Gastroesophageal sphincter (tissue), 4 donors: ENCODE results near the gene RAPGEF1. TPM values are rescaled to one million over a fixed set of nuclear protein-coding genes. Genes with fewer than 3 reads are reported as not detected.

ENCODE experiments used
- ATAC-seq: fragments of 150-250 bp; one replicate; pipeline ENCODE4 v1.9.1; 2016; ENCODE audit warnings: mild to moderate bottlenecking, moderate library complexity
- H3K27ac ChIP-seq, 4 donors: fragments of 200-600 bp; sonication (generic) in 3 of 4; 1 replicate in 3 of 4; 2 replicates in 1 of 4; pipeline ENCODE4 v1.5.1; 2016 to 2019
- H3K27me3 ChIP-seq: fragments of 200-600 bp; sonication (generic); one replicate; pipeline ENCODE4 v1.5.1; 2019
- H3K36me3 ChIP-seq, 2 donors: fragments of 200-600 bp; sonication (generic); one replicate each; pipeline ENCODE4 v1.5.1; 2019; ENCODE audit warnings: control low read depth in 1 of 2
- H3K4me1 ChIP-seq, 3 donors: fragments of 200-600 bp; sonication (generic); 1 replicate in 2 of 3; 2 replicates in 1 of 3; pipeline ENCODE4 v1.5.1; 2016 to 2019; ENCODE audit warnings: control low read depth in 2 of 3
- H3K4me3 ChIP-seq, 2 donors: fragments of 200-600 bp; sonication (generic); one replicate each; pipeline ENCODE4 v1.5.1; 2019; ENCODE audit warnings: mild to moderate bottlenecking in 1 of 2, moderate library complexity in 1 of 2
- H3K9me3 ChIP-seq, 3 donors: fragments of 200-600 bp; sonication (generic); one replicate each; pipeline ENCODE4 v1.5.1; 2017 to 2019; ENCODE audit warnings: control low read depth in 2 of 3
- CTCF ChIP-seq, 4 experiments: fragments of 200-600 bp in 2 of 4; fragments of 450-650 bp in 2 of 4; sonication (generic) in 1 of 4; IDR thresholded peaks; one replicate each; pipeline ENCODE4 v1.5.1; 2017 to 2019; ENCODE audit warnings: antibody characterized with exemption in 4 of 4, mild to moderate bottlenecking in 2 of 4, moderate library complexity in 2 of 4
- EP300 ChIP-seq: sonication (generic); formaldehyde crosslinking; IDR thresholded peaks from one replicate; pipeline ENCODE4 v1.6.1; 2017; ENCODE audit warnings: antibody characterized with exemption, mild to moderate bottlenecking
- POLR2A ChIP-seq, 2 donors: fragments of 450-650 bp; IDR thresholded peaks; one replicate each; pipeline ENCODE4 v1.6.1; 2017; ENCODE audit warnings: antibody characterized with exemption in 2 of 2, mild to moderate bottlenecking in 2 of 2, moderate library complexity in 1 of 2
- POLR2AphosphoS5 ChIP-seq: sonication (generic); formaldehyde crosslinking; IDR thresholded peaks from one replicate; pipeline ENCODE4 v1.6.1; 2017; ENCODE audit warnings: antibody characterized with exemption
- WGBS, 2 donors: methylation state at CpG; one replicate each; pipeline ENCODE4 v1.1.5; 2018; ENCODE audit warnings: low coverage in 1 of 2; 5-methylcytosine and 5-hydroxymethylcytosine counted together
- total RNA-seq, 4 donors: library from RNA; depleted of rRNA; stranded (reverse); fragments of >200 nt; gene quantifications; one replicate each; pipeline ENCODE4 v1.1.0, GENCODE V29; 2016

RAPGEF1 gene
- total RNA-seq, 4 donors from 2014 or later, result 47.5 to 162 (median 77.6) TPM

DNA sequence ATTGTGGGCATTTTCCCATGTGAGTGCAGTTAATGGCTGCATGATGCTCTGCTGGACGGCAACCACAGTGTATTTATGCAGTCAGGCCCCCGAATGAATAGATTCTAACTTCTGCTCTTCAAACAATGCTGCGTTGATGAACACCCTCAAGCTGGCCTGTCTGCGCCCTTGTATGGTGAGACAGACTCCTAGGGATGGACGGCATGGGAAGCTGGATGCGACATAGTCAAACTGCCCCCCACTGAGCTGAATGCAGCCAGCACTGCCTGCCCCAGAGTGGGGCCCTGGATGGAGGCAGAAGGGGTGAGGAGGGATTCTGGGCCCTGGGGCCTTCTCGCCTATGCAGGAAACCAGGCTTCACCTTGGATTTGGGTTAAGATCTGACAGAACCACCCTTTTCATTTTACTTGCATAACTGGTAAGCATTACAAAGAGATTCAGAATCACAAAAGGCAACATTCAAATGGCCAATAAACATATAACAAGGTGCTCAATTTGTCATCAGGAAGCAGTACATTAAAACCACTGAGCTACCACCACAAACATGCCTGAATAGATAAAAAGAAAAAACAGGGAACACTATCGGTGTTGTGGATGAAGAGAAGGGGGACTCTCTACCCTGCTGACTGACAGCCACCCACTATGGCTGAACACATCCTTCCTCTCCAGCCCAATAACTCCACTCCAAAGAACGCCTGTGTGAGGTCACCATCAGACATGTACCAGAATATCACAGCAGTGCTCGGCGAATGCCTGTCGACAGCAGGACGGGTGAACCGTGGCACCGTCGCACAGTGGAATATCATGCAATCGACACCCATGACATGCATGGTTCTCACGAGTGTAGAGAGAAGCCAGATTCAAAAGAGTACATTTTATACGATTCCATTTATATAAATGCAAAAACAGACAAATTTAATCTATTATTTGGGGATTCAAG lies 79.1 kb downstream of the RAPGEF1 start:
- TF ChIP-seq CTCF (IDR thresholded peaks at IDR 0.05) (no peak), EP300 (no peak), POLR2A (IDR thresholded peaks at IDR 0.05) (no peak), POLR2AphosphoS5 (no peak)
- H3K36me3 ChIP-seq, result no peaks in the 10 kb centered on the region
- H3K4me1 ChIP-seq, result peaks cover 0 to 51% (median 22%) of the 10 kb centered on the region in 3 donors
- no peaks in the 10 kb centered on the region for H3K9me3 ChIP-seq
- H3K4me3 ChIP-seq, result no peak overlapping the region
- no peak for ATAC-seq
- H3K27ac ChIP-seq, result no peak overlapping the region
- H3K27me3 ChIP-seq, result no peaks in the 10 kb centered on the region
- 83 to 88% methylated on average over 12 to 13 of the region's 19 CpGs for WGBS, 2 donors

DNA sequence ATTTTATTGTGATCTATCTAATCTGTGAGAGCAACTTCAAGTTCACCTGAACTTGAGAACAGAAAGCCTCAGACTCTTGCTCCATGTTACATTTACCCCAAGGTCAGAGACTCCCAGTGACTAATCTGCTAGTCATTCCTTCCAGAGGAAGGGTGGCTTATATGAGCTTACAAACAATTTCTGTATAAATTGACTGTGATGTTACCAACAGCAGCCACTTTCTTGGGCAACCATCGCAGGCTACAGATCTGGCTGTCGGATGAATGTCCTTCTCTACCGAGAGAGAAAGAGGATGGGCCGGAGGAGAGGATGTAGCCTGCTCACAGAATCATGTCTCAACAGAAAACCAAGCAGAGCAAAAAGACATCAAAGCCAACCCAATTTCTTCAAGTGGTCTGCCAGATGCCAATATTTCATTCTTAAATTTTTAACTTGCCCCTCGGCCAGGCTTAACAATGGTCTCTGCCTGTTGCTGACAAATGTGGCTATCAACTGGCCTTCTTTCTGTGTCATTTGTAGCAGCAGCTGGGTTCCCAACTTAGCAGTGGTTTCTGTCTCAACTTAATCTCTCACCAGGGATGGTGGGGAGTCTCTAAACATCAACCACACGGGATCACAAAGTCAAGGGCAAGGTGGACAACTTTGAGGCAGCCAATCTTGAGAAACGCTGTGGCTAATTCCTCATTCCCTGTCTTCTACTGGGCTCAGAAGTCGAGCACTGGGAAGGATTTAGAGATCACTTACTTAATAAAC lies 81.3 kb downstream of the RAPGEF1 start:
- TF ChIP-seq POLR2AphosphoS5, result peak; percentile 51
- no peak for TF ChIP-seq EP300
- Histone ChIP-seq H3K9me3 (no peaks in the 10 kb centered on the region), H3K4me3 (no peak overlapping the region), H3K27me3 (no peaks in the 10 kb centered on the region), H3K4me1 (peaks cover 0 to 57% (median 22%) of the 10 kb centered on the region in 3 donors), H3K36me3 (no peaks in the 10 kb centered on the region), H3K27ac (peak overlapping the region in 3 of 4 donors; percentile 41 to 59 (median 55))
- peak; percentile 57 for ATAC-seq
- WGBS, 2 donors, result 76 to 78% methylated on average over 5 to 8 of the region's 8 CpGs

- no peak for ATAC-seq
- Histone ChIP-seq H3K36me3 (no peaks in the 10 kb centered on the region), H3K9me3 (no peaks in the 10 kb centered on the region), H3K4me3 (no peak overlapping the region), H3K27me3 (no peaks in the 10 kb centered on the region), H3K27ac (peak overlapping the region in 3 of 4 donors; percentile 41 to 59 (median 55)), H3K4me1 (peaks cover 0 to 57% (median 22%) of the 10 kb centered on the region in 3 donors)
- WGBS, 2 donors, result 21 to 55% methylated on average over 4 to 5 of the region's 5 CpGs
- no peak for TF ChIP-seq POLR2A (IDR thresholded peaks at IDR 0.05)
- no peak for TF ChIP-seq EP300
- no peak for TF ChIP-seq POLR2AphosphoS5
- no peak for TF ChIP-seq CTCF (IDR thresholded peaks at IDR 0.05)
Observed at GRCh38 chr9:131657940-131658339, 81.9 kb downstream of the RAPGEF1 start.

DNA sequence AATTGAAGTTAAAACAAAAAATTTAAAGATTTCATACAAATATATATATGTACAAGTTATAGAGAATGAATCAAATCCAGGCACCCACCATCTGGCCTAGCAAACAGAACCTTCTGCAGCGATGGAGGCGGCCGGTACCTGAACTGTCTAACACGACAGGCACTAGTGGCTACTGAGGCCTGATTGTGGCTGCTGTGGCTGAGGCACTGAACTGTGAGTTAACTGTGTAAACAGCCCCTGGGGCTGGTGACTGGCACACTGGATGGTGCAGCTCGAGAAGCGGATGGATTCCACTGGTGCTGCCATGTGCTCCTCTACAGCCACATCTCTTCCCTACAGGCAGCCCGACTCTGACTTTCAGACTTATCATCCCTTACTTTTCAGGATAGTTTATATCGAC lies 82.4 kb downstream of the RAPGEF1 start:
- Histone ChIP-seq H3K4me1 (peaks cover 0 to 57% (median 22%) of the 10 kb centered on the region in 3 donors), H3K27me3 (no peaks in the 10 kb centered on the region), H3K36me3 (no peaks in the 10 kb centered on the region), H3K27ac (peak overlapping the region in 2 of 4 donors; percentile 55 to 59), H3K4me3 (no peak overlapping the region), H3K9me3 (no peaks in the 10 kb centered on the region)
- ATAC-seq, result no peak
- TF ChIP-seq CTCF (IDR thresholded peaks at IDR 0.05) (no peak), POLR2A (IDR thresholded peaks at IDR 0.05) (no peak), EP300 (no peak), POLR2AphosphoS5 (no peak)
- WGBS, 2 donors, result 79 to 83% methylated on average over 5 to 8 of the region's 8 CpGs

- no peak for TF ChIP-seq EP300
- no peak for TF ChIP-seq POLR2AphosphoS5
- no peak for TF ChIP-seq POLR2A (IDR thresholded peaks at IDR 0.05)
- no peak for TF ChIP-seq CTCF (IDR thresholded peaks at IDR 0.05)
- H3K9me3 ChIP-seq, result no peaks in the 10 kb centered on the region
- peaks cover 0 to 57% (median 22%) of the 10 kb centered on the region in 3 donors for H3K4me1 ChIP-seq
- H3K27me3 ChIP-seq, result no peaks in the 10 kb centered on the region
- peak overlapping the region in 3 of 4 donors; percentile 2 to 41 (median 28) for H3K27ac ChIP-seq
- H3K36me3 ChIP-seq, result no peaks in the 10 kb centered on the region
- 90 to 98% methylated on average over 5 to 8 of the region's 9 CpGs for whole genome bisulfite sequencing, 2 donors
- no peak overlapping the region for H3K4me3 ChIP-seq
- no peak for ATAC-seq
Observed at GRCh38 chr9:131657037-131657377, 82.9 kb downstream of the RAPGEF1 start.
